ENCODE measurements around the gene ALOXE3. TPM values are rescaled to one million over a fixed set of nuclear protein-coding genes. Genes with fewer than 3 reads are reported as not detected.

The ALOXE3 gene
- total RNA-seq, result under 0.01 TPM in 1 of 2 replicates, not detected in the other

DNA sequence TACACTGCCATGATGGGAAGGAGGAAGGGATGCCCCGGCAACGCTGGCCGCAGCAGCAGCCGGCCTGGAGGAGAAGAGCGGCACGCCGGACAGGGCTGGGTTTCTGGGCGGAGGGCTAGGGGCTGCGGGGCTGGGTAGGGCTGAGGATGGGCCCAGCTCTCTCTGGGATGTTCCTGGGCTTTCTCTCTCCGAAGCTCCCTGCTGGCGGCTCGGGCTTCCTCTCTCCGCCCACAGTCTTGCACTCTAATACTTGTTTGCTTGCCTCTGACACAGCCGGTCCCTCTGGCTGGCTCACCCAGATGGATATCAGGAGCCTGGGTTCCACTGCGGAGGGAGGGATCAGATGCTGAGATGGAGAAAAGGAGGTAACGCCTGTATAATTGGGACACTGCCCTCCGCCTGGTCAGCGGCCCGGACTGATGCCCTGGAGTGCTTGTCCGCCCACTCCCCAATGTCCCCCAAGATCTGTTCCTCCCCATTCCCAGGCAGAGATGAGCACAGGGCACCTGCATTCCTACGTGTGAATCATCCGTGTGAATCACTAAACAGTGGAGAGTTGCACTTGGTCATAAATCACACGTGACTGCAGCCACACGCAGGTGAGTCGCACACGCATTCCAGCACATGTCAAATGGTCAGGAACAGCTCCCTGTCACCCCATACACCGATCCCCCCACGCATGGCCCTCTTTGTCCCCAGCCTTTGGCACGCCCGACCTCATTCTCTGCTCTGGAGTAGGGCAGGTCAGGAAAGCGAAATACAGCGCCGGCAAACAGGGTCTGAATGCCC is at the start of gene ALOXE3:
TSS of gene ALOXE3 (minus strand) at position 535 of the 789 bp plus-strand sequence. CDS start at position 11, 524 bp downstream.

DNA sequence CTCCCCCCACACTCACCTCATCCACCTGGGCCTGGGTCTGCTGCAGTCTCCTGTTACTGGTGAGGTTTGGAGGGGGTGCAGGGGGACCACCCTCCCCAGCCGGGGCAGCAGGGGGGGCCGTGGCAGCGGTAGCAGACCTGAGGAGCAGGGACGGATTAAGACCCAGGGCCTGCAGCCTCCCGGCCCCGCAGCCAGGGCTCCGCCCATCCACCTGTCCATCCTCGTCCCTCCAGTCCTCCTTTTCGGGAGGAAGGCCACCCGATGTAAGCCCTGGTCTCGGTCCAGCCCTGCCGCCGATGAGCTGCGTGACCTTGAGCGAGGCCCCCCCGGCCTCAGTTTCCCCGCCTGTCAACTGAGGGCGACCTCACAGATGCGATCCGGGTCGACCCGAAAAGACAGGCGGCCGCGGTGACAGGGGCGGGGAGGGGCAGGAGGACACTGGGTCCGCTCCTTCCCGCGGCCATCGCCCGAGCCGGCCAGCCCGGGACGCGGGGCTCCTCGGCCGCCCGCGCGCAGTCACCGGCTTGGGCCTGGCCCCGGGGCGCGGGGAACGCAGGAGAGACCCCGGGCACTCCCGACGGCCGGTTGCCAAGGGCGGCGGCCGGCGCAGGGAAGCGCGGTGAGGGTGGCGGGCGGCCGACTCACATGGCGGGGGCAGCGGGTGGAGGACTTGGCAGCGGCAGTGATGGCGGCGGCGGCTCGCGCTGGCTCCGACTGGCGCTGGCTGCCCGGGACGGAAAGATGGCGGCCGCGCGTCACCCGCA is 44.1 kb upstream of the ALOXE3 start, which contains the start of gene VAMP2:
TSS of gene VAMP2 (minus strand) at position 716 of the 764 bp plus-strand sequence. CDS start at position 647, 69 bp downstream.

DNA sequence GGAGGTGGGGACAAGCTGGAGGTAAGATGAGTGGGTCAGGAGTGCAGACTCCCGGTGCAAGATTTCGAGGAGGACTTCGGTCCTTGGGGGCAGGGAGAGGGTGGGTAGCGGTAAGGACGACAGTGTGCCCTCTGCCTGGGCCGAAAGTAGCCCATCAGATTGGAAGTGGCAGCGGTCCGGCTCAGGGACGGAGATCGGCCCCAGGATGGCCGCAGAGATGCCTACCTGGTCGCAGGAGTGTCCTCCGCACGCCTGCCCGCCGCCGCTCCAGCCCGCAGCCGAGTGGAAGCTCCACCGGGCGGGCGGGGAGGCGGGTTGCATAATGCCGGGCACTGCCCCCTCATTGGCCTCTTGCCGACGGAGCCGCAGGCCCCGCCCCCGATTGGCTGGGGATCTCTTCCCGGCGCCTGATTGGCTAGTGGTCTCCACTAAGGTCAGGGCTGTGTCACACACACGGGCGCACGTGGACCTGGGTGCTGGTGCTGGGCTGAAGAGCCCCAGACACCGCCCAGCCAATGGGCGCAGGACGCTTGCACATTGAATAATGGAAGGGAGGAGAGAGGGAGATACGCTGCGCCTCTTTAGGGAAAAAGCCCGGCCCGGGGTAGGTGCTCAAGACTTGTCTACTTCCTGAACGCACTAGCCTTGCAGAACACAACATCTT is 33.9 kb upstream of the ALOXE3 start, which contains the start of gene PER1:
TSS of gene PER1 (minus strand) at position 293 of the 664 bp plus-strand sequence. CDS start 1,698 bp downstream, outside the sequence.

DNA sequence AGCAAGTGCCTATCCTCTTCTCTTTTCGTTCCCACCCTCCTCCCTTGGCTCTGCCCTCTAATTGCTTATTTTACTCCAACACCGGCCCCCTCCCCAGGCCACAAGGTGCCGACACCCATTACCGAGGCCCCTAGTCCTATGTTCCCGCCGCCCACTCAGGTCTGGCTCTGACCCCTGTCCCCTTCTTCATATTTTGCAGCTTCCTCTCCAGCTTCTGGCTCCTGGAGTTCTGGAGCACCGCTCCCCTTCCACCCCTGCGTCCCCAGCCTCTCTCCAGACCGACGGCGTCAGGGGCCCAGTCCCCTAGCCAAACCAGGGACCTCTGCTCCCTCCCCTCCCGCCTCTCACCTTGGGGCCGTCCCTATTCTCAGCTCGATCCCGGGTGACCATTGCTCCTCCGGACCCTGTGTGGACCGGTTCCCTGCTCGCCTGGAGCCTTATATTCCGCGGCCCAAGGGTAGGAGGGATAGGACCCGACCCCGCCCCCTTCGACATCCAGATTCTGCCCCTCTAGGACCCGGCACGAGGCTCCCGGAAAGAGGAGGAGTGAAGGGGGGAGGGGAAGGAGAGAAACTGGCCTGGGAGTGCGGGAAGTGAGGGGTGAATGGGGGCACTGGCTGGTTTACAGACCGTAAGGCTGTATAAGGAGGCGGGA is 5.5 kb upstream of the ALOXE3 start, which contains the start of gene HES7:
TSS of gene HES7 (minus strand) at position 412 of the 655 bp plus-strand sequence. CDS start at position 390, 22 bp downstream.

DNA sequence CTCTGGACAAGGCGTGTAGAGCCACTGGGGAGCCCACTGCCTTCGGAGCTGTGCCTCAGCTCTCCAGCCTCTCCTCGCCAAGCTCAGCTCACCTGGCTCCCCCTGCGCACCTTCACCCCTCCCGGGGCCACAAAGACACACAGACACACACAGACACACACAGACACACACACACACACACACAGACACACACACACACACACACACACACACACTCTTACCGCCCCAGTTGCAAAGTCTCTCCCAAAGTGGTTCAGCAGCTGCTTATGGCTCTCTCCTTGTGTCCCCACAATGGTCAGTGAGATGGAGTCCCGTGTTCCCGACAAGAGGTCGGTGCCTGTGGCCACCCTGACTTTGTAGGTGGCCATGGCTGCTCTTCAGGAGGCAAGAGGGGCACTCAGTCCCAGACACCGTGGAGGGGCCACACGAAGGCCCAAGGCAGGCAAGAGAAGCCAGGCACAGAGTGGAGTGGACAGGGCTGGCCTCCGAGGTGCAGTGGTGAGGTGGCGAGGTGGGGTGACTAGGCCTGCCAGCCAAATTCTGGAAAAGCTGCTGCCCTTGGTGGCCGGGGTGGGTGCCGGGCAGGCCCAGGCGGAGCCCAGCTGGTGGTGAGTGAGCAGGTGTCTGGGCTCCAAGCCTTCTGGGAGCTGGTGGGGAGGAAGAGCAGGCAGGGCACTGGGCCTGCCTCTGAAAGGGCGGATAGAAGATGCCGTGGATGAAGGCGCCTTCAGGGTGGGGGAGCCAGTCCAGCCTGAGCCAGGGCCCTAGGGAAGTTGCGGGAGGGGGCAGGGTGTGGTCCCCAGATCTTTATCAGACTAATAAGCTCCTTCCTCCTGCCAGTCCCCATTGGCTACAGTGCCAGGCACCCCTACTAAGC is 31.0 kb downstream of the ALOXE3 start, which contains the start of gene ALOX12B:
TSS of gene ALOX12B (minus strand) at position 642 of the 877 bp plus-strand sequence. CDS start at position 368, 274 bp downstream.

Small RNAs within 50 kb of the gene (small RNA-seq; reads per million reads assigned to genes)
- not detected for gene MIR4314 (ENCODE audit: low replicate concordance)

Other genes with a start within 250 kb of the ALOXE3 start
- 56.3 and 73.5 TPM in 2 replicates for gene CHD3, start 229.7 kb downstream of the ALOXE3 start, total RNA-seq
- 1.1 and 6.2 TPM in 2 replicates for gene RNF227, start 202.2 kb downstream of the ALOXE3 start, total RNA-seq
- gene KCNAB3, start 188.7 kb downstream of the ALOXE3 start, total RNA-seq, result 1.9 TPM in 1 of 2 replicates, not detected in the other
- 47.0 and 68.7 TPM in 2 replicates for gene TRAPPC1, start 186.6 kb downstream of the ALOXE3 start, total RNA-seq
- 19.3 and 37.2 TPM in 2 replicates for gene CNTROB, start 186.3 kb downstream of the ALOXE3 start, total RNA-seq
- gene GUCY2D, start 115.9 kb downstream of the ALOXE3 start, total RNA-seq, result not detected in 2 replicates
- gene ALOX15B, start 79.5 kb downstream of the ALOXE3 start, total RNA-seq, result under 0.01 TPM in 1 of 2 replicates, not detected in the other
- not detected in 2 replicates for gene ALOX12B, start 30.8 kb downstream of the ALOXE3 start, total RNA-seq
- under 0.01 TPM in 1 of 2 replicates, not detected in the other for gene HES7, start 5.6 kb upstream of the ALOXE3 start, total RNA-seq
- 6.2 and 14.2 TPM in 2 replicates for gene PER1, start 33.9 kb upstream of the ALOXE3 start, total RNA-seq
- 5.0 TPM in 2 replicates for gene VAMP2, start 44.4 kb upstream of the ALOXE3 start, total RNA-seq
- gene TMEM107, start 57.9 kb upstream of the ALOXE3 start, total RNA-seq, result 7.7 and 23.8 TPM in 2 replicates
- 7.6 and 11.6 TPM in 2 replicates for gene BORCS6, start 71.7 kb upstream of the ALOXE3 start, total RNA-seq
- gene AURKB, start 92.1 kb upstream of the ALOXE3 start, total RNA-seq, result 2.6 and 67.6 TPM in 2 replicates
- 6.3 and 9.4 TPM in 2 replicates for gene CTC1, start 129.5 kb upstream of the ALOXE3 start, total RNA-seq
- gene PFAS, start 130.8 kb upstream of the ALOXE3 start, total RNA-seq, result 16.4 and 74.0 TPM in 2 replicates
- 7.4 and 16.9 TPM in 2 replicates for gene RANGRF, start 170.2 kb upstream of the ALOXE3 start, total RNA-seq
- 0.66 and 1.4 TPM in 2 replicates for gene SLC25A35, start 176.9 kb upstream of the ALOXE3 start, total RNA-seq
- not detected in 2 replicates for gene ARHGEF15, start 191.7 kb upstream of the ALOXE3 start, total RNA-seq
- gene ODF4, start 221.3 kb upstream of the ALOXE3 start, total RNA-seq, result not detected in 2 replicates

Measured in placental pericyte (primary cell).